Activated CD4-positive, alpha-beta memory T cell treated with anti-CD3 and anti-CD28 coated beads, Interleukin-2, amount 10 ng/mL, durations not matched to agents 7 days and 5 days (primary cell): ENCODE results near the gene BPIFB3. TPM values are rescaled to one million over a fixed set of nuclear protein-coding genes. Genes with fewer than 3 reads are reported as not detected.

Source experiments
- CTCF ChIA-PET: fragments of 350-600 bp; sonication (Branson Sonifier 250); formaldehyde crosslinking; loops from one replicate; lab custom pipeline; 2021; ENCODE audit warnings: antibody characterized with exemption, inconsistent platforms; lab: Charles Lee
- POLR2A ChIA-PET: fragments of 350-600 bp; sonication (Branson Sonifier 250); formaldehyde crosslinking; loops from one replicate; lab custom pipeline; 2021; ENCODE audit warnings: antibody characterized with exemption; lab: Charles Lee
- DNase-seq: peaks from one replicate; pipeline ENCODE4 v3.0.0-alpha.2; 2020
- H3K27ac Mint-ChIP-seq: one replicate; pipeline ENCODE4 v1.8.0; 2021; ENCODE audit warnings: mild to moderate bottlenecking, mixed read lengths
- H3K27me3 Mint-ChIP-seq: one replicate; pipeline ENCODE4 v1.8.0; 2021; ENCODE audit warnings: mixed read lengths
- H3K36me3 Mint-ChIP-seq: one replicate; pipeline ENCODE4 v1.8.0; 2021; ENCODE audit warnings: low read depth, mixed read lengths
- H3K4me1 Mint-ChIP-seq: one replicate; pipeline ENCODE4 v1.8.0; 2021; ENCODE audit warnings: mixed read lengths
- H3K4me3 Mint-ChIP-seq: one replicate; pipeline ENCODE4 v1.8.0; 2021; ENCODE audit warnings: mild to moderate bottlenecking, mixed read lengths
- H3K9me3 Mint-ChIP-seq: one replicate; pipeline ENCODE4 v1.8.0; 2021; ENCODE audit warnings: mixed read lengths
- total RNA-seq, 2 experiments: library from RNA; stranded (reverse); gene quantifications; one replicate each; pipeline ENCODE4 v1.2.3, GENCODE V29; 2021

Gene BPIFB3
- total RNA-seq, 2 experiments from 2014 or later: not detected

DNA sequence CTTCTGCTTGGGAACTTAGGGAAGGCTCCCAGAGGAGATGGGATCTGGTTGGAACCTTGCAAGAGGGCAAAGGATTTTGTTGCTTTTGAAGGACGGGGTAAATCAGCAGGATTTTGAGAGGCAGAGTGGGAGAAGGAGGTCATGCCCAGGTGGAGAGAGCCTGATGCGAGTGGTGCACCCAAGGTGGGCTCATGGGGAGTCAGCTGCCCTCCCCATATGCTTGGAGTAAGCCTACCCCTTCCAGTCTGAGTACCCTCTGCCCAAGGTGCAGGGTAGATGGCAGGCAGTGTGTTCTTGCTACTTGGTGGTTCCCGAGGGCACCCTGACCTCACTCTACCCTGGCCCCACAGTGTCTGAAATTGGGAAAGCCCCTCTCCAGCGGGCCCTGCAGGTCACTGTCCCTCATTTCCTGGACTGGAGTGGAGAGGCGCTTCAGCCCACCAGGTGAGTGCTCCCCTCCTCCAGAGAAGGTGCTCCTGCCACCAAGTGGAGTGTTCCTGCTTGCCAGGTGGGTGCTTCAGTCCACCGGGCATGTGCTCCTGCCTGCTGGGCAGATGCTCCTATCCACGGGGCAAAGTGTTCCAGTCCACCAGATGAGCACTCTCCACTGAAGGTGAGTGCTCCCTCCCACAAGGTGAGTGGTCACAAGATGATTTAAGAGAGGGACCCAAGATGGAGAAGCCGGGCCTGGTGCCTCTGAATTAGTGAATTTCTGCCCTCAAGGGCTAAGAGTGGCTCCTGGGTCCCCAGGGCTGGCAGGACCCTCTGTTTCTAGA is 42.8 kb upstream of the BPIFB3 start:
- POLR2A ChIA-PET: no interaction called here
- Mint-ChIP-seq H3K27me3 (no peaks in the 10 kb centered on the region), H3K36me3 (no peaks in the 10 kb centered on the region), H3K4me1 (no peaks in the 10 kb centered on the region), H3K27ac (no peak overlapping the region), H3K4me3 (no peak overlapping the region), H3K9me3 (no peaks in the 10 kb centered on the region)
- CTCF ChIA-PET: no interaction called here
- no peak for DNase-seq

DNA sequence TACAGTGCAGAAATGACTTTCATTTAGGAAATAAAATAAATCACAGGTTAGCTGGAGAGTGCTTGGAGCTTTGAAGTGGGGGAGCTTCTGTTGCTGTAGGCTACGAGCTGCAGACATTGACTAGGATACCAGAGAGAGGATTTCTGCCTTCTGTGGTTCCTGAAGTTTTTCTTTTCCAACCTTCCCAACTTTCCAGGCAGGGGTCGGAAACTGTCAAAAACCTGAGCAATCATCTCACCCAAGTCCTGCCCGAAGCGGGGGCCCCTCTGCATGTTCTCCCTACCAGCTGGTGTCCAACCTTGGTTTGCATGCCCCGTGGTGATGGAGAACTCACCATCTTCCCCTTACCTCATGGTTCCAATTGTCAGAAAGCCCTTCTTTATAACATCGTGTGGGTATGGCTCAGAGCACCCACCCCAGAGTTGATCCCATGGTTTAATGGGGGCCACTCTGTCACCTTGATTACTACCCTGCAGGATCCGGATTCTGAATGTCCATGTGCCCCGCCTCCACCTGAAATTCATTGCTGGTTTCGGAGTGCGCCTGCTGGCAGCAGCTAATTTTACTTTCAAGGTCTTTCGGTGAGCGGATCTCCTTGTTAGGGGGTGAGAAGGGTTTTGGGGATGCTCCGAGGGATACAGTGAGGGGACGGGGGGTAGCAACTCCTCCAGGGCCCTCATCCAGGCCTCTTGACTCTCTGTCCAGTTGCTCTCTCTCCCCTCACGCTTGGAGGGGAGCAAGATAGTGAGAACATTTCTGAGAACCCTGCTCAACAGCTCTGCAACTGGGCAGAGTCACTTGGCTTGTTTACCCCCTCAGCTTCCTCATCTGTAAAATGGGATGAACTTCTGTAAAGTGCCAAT is 41.1 kb upstream of the BPIFB3 start:
- Mint-ChIP-seq H3K36me3 (no peaks in the 10 kb centered on the region), H3K9me3 (no peaks in the 10 kb centered on the region), H3K27me3 (no peaks in the 10 kb centered on the region), H3K4me1 (no peaks in the 10 kb centered on the region), H3K4me3 (no peak overlapping the region), H3K27ac (no peak overlapping the region)
- POLR2A ChIA-PET: no interaction called here
- no peak for DNase-seq
- CTCF ChIA-PET: no interaction called here

DNA sequence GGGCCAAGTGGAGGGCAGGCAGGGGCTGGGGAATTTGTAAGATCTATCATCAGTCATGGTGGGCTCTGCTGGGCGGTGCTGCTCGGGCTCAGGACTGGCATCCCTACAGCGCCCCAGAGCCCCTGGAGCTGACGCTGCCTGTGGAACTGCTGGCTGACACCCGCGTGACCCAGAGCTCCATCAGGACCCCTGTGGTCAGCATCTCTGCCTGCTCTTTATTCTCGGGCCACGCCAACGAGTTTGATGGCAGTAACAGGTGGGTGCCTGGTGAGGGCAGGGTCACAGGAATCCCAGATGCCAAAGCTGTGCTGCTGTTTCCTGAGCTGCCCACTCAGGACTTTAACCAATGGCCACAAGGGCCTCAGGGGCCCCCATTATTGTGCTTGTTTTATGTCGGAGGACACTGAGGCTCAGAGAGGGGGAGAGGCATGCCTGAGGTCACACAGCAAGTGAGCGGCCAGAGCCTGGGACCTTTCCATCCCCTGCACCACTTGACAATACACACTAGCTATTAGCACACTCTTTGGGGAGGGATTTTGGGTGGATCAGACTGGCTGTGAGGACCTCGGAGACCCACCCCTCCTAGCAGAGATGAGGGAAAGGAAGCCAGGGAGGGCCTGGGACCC is 39.9 kb upstream of the BPIFB3 start:
- no peaks in the 10 kb centered on the region for H3K27me3 Mint-ChIP-seq
- no peak overlapping the region for H3K27ac Mint-ChIP-seq
- H3K4me3 Mint-ChIP-seq: no peak overlapping the region
- H3K4me1 Mint-ChIP-seq: no peaks in the 10 kb centered on the region
- CTCF ChIA-PET: no interaction called here
- no peaks in the 10 kb centered on the region for H3K36me3 Mint-ChIP-seq
- no peaks in the 10 kb centered on the region for H3K9me3 Mint-ChIP-seq
- POLR2A ChIA-PET: no interaction called here
- no peak for DNase-seq

DNA sequence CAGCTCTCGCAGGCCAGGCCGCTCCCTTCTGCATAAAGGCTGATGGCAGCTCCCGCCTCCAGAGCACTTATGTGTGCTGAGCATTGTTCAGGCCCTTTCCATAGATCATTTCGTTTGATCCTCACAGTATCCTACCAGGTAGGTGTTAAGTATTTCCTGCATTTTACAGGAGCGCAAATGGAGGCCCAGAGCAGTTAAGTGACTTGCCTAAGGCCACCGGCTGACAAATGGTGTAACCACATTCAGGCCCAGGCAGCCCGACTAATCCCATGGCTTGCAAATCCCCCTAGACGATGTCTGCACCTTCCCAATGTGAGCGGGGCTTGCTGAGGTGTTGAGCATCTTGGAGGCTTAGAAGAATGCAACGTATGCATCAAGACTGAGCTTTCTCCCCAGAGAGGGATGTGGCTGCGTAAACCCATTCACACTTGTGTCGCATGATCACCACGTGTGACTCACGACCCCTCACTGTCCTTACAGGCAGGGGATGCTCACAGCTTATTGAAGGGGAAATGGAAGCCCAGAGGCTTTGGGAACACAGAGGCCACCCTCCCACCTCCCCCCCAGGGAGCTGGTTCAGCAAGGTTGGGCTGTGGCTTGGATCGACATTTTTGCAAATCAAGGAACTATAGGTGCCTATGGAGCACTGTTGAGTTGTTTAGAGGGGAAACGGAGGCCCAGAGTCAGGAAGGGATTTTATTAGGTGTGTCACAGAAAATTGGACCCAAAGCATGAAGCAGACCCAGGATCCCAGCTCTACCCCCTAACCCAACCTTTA is 39.2 kb upstream of the BPIFB3 start:
- Mint-ChIP-seq H3K27me3 (no peaks in the 10 kb centered on the region), H3K27ac (no peak overlapping the region), H3K4me3 (no peak overlapping the region), H3K9me3 (no peaks in the 10 kb centered on the region), H3K4me1 (no peaks in the 10 kb centered on the region), H3K36me3 (no peaks in the 10 kb centered on the region)
- ChIA-PET POLR2A (no interaction called here), CTCF (interaction anchor here (0.6 kb wide), 1 partner anchor 107 kb away, joined by 3 read pairs; no protein-coding TSS in a partner anchor)
- no peak for DNase-seq

DNA sequence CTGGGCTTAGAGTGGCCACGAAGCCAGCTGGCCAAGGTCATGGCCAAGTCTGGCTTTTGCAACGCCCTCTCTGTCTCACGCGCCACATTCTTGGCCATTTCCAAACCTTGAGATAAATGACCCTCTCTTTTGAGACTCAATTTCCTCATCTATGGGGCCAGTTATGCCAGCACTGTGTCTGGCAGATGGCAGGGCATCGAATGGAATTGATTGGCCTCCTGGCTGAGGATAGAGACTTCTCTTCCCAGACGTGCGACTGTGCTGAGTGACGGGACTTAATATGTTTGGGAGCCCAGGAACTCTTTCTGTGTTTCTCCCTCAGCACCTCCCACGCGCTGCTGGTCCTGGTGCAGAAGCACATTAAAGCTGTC is 38.6 kb upstream of the BPIFB3 start:
- H3K27ac Mint-ChIP-seq: no peak overlapping the region
- H3K4me1 Mint-ChIP-seq: no peaks in the 10 kb centered on the region
- no peak overlapping the region for H3K4me3 Mint-ChIP-seq
- DNase-seq: no peak
- ChIA-PET CTCF (interaction anchor here (0.6 kb wide), 1 partner anchor 107 kb away, joined by 3 read pairs; no protein-coding TSS in a partner anchor), POLR2A (no interaction called here)
- H3K27me3 Mint-ChIP-seq: no peaks in the 10 kb centered on the region
- no peaks in the 10 kb centered on the region for H3K9me3 Mint-ChIP-seq
- H3K36me3 Mint-ChIP-seq: no peaks in the 10 kb centered on the region

DNA sequence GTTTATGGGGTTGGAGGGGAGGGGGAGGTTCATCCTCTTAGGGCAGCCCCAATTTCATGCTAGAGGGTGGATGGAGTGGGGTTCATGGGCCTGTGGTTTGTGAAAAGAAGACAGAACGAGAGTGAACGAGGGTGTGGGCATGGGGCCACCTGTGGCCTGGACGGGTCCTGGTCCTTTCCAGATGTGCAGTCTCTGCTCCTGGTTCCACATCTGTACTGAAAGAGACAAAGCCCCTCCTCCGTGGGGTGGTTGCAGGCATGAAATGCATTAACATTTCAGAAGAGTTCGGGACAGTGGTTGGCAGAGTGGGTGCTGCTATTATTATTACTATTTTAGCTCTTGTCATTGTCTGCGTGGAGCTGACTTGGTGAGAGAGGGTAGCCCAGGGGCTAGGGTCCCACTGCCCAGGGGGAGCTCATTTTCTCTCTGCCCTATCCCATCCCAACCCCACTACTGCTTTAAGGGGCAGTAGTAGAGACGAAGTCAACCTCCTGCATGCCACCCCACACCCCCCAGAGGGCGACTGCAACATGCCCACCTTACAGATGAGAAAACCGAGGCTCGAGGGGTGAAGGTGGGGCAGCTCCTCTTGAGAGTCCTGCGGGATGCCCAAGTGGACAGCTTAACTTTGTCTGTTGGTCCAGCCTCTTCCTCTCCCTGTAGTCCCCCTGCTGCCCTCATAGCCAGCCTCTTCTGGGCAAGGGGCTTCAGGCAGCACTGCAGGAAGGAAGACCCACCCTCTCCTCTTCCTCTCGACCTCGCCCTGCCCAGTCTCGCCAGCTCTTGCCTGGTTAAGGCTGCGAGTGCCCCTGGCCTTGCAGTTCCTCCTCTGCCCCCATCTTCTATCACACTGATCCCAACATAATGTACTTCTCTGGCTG is 37.8 kb upstream of the BPIFB3 start:
- Mint-ChIP-seq H3K9me3 (no peaks in the 10 kb centered on the region), H3K36me3 (no peaks in the 10 kb centered on the region), H3K27ac (no peak overlapping the region), H3K4me3 (no peak overlapping the region), H3K4me1 (no peaks in the 10 kb centered on the region), H3K27me3 (no peaks in the 10 kb centered on the region)
- CTCF ChIA-PET: interaction anchor here (1.0 kb wide), 1 partner anchor 9 kb away, joined by 3 read pairs; no protein-coding TSS in a partner anchor
- no peak for DNase-seq
- POLR2A ChIA-PET: interaction anchor here (0.6 kb wide), 1 partner anchor 136 kb away, joined by 3 read pairs; no protein-coding TSS in a partner anchor

DNA sequence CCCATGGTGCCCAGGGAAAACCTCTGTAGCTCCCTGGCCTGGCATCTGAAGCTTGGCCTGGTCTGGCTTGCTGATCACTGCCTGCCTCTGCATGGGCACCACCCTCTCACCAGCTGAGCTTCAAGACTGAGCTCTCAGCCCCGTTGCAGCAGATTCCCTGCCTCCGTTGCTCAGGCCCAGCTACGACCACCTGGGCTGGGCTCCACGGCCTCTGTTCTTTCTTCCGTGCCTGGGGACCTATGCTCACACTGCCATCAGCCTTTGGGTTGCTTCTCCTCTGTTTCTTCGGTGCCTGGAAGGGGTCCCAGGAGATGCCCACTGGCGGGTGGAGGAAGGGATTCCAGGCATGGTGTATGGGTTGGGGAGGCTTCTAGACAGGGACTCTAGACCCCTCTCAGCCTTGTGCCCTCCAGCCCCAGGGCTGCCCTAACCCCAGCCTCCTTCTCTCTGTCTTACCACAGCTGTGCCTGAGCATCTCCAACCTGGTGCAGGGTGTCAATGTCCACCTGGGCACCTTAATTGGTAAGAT is 37.1 kb upstream of the BPIFB3 start:
- no peak for DNase-seq
- POLR2A ChIA-PET: no interaction called here
- H3K27me3 Mint-ChIP-seq: no peaks in the 10 kb centered on the region
- no peaks in the 10 kb centered on the region for H3K36me3 Mint-ChIP-seq
- H3K4me1 Mint-ChIP-seq: no peaks in the 10 kb centered on the region
- H3K9me3 Mint-ChIP-seq: no peaks in the 10 kb centered on the region
- H3K27ac Mint-ChIP-seq: no peak overlapping the region
- CTCF ChIA-PET: interaction anchor here (1.0 kb wide), 1 partner anchor 10 kb away, joined by 3 read pairs; no protein-coding TSS in a partner anchor
- H3K4me3 Mint-ChIP-seq: no peak overlapping the region

DNA sequence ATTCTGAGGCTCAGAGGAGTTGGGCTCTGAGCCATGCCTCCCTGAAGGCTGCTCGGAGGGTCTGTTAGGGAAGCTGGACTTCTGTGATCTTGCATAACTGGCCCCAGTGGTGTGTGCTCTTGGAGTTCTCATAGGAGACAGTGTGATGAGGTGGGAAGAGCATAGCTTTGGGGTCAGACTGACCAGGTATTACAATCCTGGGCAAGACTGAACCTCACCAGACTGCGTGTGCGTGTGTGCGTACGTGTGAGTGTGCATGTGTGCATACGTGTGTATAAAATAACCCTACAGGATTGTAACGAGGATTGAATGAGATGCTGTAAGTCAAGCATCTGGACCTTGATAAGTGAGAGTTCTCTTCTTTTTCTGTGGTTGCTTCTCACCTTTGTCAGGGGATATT is 36.2 kb upstream of the BPIFB3 start:
- DNase-seq: no peak
- Mint-ChIP-seq H3K36me3 (no peaks in the 10 kb centered on the region), H3K4me3 (no peak overlapping the region), H3K9me3 (no peaks in the 10 kb centered on the region), H3K4me1 (no peaks in the 10 kb centered on the region), H3K27ac (no peak overlapping the region), H3K27me3 (no peaks in the 10 kb centered on the region)
- POLR2A ChIA-PET: no interaction called here
- CTCF ChIA-PET: interaction anchor here (1.0 kb wide), 1 partner anchor 13 kb away, joined by 3 read pairs; no protein-coding TSS in a partner anchor

DNA sequence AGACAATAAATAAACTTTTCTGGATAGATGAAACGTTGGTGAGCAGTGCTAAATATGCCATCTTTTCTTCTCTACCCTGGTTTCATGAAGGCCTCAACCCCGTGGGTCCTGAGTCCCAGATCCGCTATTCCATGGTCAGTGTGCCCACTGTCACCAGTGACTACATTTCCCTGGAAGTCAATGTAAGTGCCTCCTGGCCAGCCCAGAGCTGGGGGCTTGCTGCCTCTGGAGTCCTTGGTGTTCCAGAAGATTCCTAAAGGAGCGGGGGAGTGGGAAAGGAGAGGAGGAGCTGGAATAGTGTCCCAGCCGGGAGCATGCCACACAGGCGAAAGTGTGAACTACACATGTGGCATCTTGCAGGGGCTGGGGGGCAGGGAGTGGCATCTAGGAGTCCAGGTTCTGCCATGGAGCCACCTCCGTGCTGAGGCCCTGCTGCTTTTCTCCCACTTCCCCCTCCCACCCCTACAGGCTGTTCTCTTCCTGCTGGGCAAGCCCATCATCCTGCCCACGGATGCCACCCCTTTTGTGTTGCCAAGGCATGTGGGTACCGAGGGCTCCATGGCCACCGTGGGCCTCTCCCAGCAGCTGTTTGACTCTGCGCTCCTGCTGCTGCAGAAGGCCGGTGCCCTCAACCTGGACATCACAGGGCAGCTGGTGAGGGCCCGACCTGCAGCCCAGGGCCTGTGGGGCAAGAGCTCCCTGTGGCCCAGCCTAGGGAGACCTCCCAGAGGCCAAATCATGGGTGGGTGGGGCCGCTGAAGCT is 35.4 kb upstream of the BPIFB3 start:
- ChIA-PET CTCF (no interaction called here), POLR2A (no interaction called here)
- Mint-ChIP-seq H3K9me3 (no peaks in the 10 kb centered on the region), H3K4me3 (no peak overlapping the region), H3K27me3 (no peaks in the 10 kb centered on the region), H3K27ac (no peak overlapping the region), H3K36me3 (no peaks in the 10 kb centered on the region), H3K4me1 (no peaks in the 10 kb centered on the region)
- no peak for DNase-seq

DNA sequence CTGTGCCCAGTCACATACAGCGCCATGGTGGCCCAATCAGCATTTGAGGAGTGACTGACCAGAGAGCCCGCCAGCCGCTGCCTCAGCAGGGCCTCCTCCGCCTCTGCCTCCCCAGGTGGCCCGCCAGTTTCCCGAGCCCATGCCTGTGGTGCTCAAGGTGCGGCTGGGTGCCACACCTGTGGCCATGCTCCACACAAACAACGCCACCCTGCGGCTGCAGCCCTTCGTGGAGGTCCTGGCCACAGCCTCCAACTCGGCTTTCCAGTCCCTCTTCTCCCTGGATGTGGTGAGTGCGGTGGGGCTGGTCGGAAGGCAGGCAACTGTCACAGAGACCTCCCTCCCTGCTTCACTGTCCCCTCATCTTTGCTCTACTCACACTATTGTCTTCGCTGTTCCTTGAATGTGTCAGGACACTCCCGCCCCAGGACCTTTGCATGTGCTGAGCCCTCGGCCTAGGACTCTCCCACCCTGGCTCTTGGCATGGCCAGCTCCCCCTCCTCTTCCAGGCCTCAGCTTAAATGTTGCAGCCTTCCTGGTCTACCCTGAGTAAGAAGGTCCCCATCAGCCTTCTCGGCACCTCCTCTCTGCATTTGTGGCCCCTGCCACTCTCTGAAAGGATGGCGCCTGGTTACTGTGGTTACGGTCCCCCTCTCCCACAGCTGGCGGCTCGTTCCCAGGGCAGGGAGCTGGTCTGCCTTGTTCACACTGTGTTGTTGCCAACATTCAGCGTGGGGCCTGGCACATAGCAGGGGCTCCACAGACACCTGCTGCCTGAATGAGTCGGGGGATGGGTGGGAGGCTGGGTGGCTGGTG is 34.0 kb upstream of the BPIFB3 start:
- ChIA-PET POLR2A (no interaction called here), CTCF (no interaction called here)
- H3K4me3 Mint-ChIP-seq: no peak overlapping the region
- DNase-seq: no peak
- H3K4me1 Mint-ChIP-seq: no peaks in the 10 kb centered on the region
- H3K9me3 Mint-ChIP-seq: no peaks in the 10 kb centered on the region
- no peak overlapping the region for H3K27ac Mint-ChIP-seq
- H3K27me3 Mint-ChIP-seq: no peaks in the 10 kb centered on the region
- no peaks in the 10 kb centered on the region for H3K36me3 Mint-ChIP-seq
